ENCODE results near the gene CD300LG.

The CD300LG gene

DNA sequence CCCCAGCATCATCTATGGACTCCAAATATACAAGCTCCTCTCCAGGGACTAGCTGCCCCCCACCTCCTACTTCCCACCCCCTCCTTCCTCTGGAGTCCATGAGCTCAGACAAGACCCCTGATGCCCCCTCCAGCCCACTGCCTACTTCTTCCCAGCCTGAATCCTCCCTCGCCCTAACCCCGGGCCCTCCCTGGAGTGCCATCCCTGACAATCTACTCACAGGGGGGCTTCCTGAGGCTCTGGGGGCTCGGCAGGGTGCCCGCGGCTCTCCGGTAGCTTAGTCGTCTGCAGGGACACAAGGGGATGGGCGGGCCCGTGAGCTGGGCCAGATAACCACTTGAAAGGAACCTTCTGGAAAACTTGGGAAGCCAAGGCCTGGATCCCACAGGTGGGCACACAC lies 29.1 kb upstream of the CD300LG start:
- 93% methylated on average over 9 of the region's 9 CpGs for WGBS
- Histone ChIP-seq H2BK12ac (ENCODE audit: low read length in 2 of 2) (no peak overlapping the region), H3K4me3 (ENCODE audit: insufficient read depth in 1 of 2, low read depth in 1 of 2, low read length in 2 of 2) (no peak overlapping the region), H2BK15ac (ENCODE audit: low read depth, poor library complexity, severe bottlenecking) (no peak overlapping the region), H3K14ac (ENCODE audit: low read length in 2 of 2) (no peak overlapping the region), H2AFZ (ENCODE audit: low read depth, low read length) (no peak overlapping the region), H3K9ac (ENCODE audit: low read length) (no peak overlapping the region), H3K18ac (ENCODE audit: low read depth in 1 of 2, low read length in 2 of 2) (no peak overlapping the region), H2BK120ac (ENCODE audit: low read depth, low read length) (no peak overlapping the region), H4K91ac (ENCODE audit: low read length) (no peak overlapping the region), H3K27ac (ENCODE audit: low read length, poor library complexity, severe bottlenecking) (no peak overlapping the region), H3K4me2 (ENCODE audit: low read length, poor library complexity, severe bottlenecking) (no peak overlapping the region), H3K79me1 (replicated peaks; ENCODE audit: low read length, poor library complexity, severe bottlenecking) (peaks cover 3% of the 10 kb centered on the region), H3K9me3 (ENCODE audit: control insufficient read depth, low read length) (no peaks in the 10 kb centered on the region), H2BK5ac (ENCODE audit: low read depth, low read length, poor library complexity, severe bottlenecking) (no peak overlapping the region), H2AK5ac (ENCODE audit: low read length, severe bottlenecking) (no peak overlapping the region), H3K4me1 (ENCODE audit: control insufficient read depth, insufficient read depth, low read depth, low read length) (peaks cover 14% of the 10 kb centered on the region), H3K27me3 (ENCODE audit: control insufficient read depth in 1 of 2, insufficient read depth in 1 of 2, low read length in 2 of 2) (no peaks in the 10 kb centered on the region), H3K23ac (ENCODE audit: low read length in 2 of 2) (no peak overlapping the region), H4K8ac (ENCODE audit: low read length) (no peak overlapping the region), H3K4ac (ENCODE audit: low read depth in 1 of 2, low read length in 2 of 2) (no peak overlapping the region), H3K36me3 (ENCODE audit: control insufficient read depth in 1 of 2, insufficient read depth in 2 of 2, low read depth in 1 of 2, low read length in 2 of 2) (peaks cover 44 to 83% of the 10 kb centered on the region in 2 experiments)
- no peak for DNase-seq

DNA sequence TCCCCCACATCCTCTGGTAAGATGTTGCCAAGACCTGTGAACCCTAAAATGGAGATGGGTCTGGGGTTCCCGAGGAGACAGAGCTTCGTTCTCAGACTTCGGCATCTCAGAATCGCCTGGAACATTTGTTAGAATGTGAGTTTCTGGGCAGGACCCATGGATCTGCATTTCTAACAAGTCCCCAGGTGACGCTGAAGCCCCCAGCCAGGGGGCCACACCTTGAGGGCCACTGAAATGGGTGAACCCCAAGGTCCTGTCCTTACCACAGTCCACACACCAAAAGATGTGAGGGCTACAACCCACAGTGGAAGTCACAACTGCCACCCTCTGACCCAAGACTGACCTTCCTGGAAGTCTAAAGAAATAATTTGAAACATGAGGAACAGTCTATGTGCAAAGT lies 28.0 kb upstream of the CD300LG start:
- H3K4ac ChIP-seq (ENCODE audit: low read depth in 1 of 2, low read length in 2 of 2): no peak overlapping the region
- H2BK120ac ChIP-seq (ENCODE audit: low read depth, low read length): no peak overlapping the region
- no peak overlapping the region for H2BK5ac ChIP-seq (ENCODE audit: low read depth, low read length, poor library complexity, severe bottlenecking)
- no peak overlapping the region for H4K91ac ChIP-seq (ENCODE audit: low read length)
- H4K8ac ChIP-seq (ENCODE audit: low read length): no peak overlapping the region
- H3K14ac ChIP-seq (ENCODE audit: low read length in 2 of 2): no peak overlapping the region
- no peaks in the 10 kb centered on the region for H3K27me3 ChIP-seq (ENCODE audit: control insufficient read depth in 1 of 2, insufficient read depth in 1 of 2, low read length in 2 of 2)
- peaks cover 43 to 83% of the 10 kb centered on the region in 2 experiments for H3K36me3 ChIP-seq (ENCODE audit: control insufficient read depth in 1 of 2, insufficient read depth in 2 of 2, low read depth in 1 of 2, low read length in 2 of 2)
- WGBS: 100% methylated on average over 5 of the region's 5 CpGs
- H2AK5ac ChIP-seq (ENCODE audit: low read length, severe bottlenecking): no peak overlapping the region
- DNase-seq: no peak
- H3K18ac ChIP-seq (ENCODE audit: low read depth in 1 of 2, low read length in 2 of 2): no peak overlapping the region
- H3K9ac ChIP-seq (ENCODE audit: low read length): no peak overlapping the region
- peaks cover 5% of the 10 kb centered on the region for H3K79me1 ChIP-seq (replicated peaks; ENCODE audit: low read length, poor library complexity, severe bottlenecking)
- no peaks in the 10 kb centered on the region for H3K9me3 ChIP-seq (ENCODE audit: control insufficient read depth, low read length)
- H3K23ac ChIP-seq (ENCODE audit: low read length in 2 of 2): no peak overlapping the region
- no peak overlapping the region for H2BK15ac ChIP-seq (ENCODE audit: low read depth, poor library complexity, severe bottlenecking)
- H3K4me3 ChIP-seq (ENCODE audit: insufficient read depth in 1 of 2, low read depth in 1 of 2, low read length in 2 of 2): no peak overlapping the region
- H2BK12ac ChIP-seq (ENCODE audit: low read length in 2 of 2): no peak overlapping the region
- no peak overlapping the region for H2AFZ ChIP-seq (ENCODE audit: low read depth, low read length)
- no peak overlapping the region for H3K4me2 ChIP-seq (ENCODE audit: low read length, poor library complexity, severe bottlenecking)
- no peak overlapping the region for H3K27ac ChIP-seq (ENCODE audit: low read length, poor library complexity, severe bottlenecking)
- peaks cover 6% of the 10 kb centered on the region for H3K4me1 ChIP-seq (ENCODE audit: control insufficient read depth, insufficient read depth, low read depth, low read length)

DNA sequence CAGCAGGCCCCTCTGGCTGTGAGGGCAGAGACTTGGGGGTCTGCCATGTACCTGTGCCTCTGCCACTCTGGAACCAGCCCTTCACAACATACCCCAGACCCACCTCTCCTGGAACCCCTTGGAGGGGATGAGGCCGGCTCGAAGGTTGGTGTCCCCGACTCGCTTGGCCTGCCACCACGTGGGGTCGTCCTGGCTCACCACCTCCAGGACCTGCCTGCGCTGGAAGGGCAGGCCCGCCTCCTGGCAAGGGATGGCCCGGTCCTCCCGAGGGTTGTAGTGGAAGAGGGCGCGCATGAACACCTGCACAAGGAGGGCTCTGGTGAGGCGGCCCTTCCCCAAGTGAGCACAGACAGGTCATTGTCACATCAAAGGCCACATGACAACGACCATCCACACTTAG lies 26.2 kb upstream of the CD300LG start:
- Histone ChIP-seq H3K79me1 (replicated peaks; ENCODE audit: low read length, poor library complexity, severe bottlenecking) (peaks cover 7% of the 10 kb centered on the region), H3K27me3 (ENCODE audit: control insufficient read depth in 1 of 2, insufficient read depth in 1 of 2, low read length in 2 of 2) (no peaks in the 10 kb centered on the region), H3K4me3 (ENCODE audit: insufficient read depth in 1 of 2, low read depth in 1 of 2, low read length in 2 of 2) (no peak overlapping the region), H3K4ac (ENCODE audit: low read depth in 1 of 2, low read length in 2 of 2) (no peak overlapping the region), H4K91ac (ENCODE audit: low read length) (no peak overlapping the region), H3K4me2 (ENCODE audit: low read length, poor library complexity, severe bottlenecking) (no peak overlapping the region), H2AFZ (ENCODE audit: low read depth, low read length) (no peak overlapping the region), H3K18ac (ENCODE audit: low read depth in 1 of 2, low read length in 2 of 2) (no peak overlapping the region), H3K4me1 (ENCODE audit: control insufficient read depth, insufficient read depth, low read depth, low read length) (no peaks in the 10 kb centered on the region), H3K36me3 (ENCODE audit: control insufficient read depth in 1 of 2, insufficient read depth in 2 of 2, low read depth in 1 of 2, low read length in 2 of 2) (peaks cover 47 to 83% of the 10 kb centered on the region in 2 experiments), H3K9ac (ENCODE audit: low read length) (no peak overlapping the region), H2BK15ac (ENCODE audit: low read depth, poor library complexity, severe bottlenecking) (no peak overlapping the region), H3K9me3 (ENCODE audit: control insufficient read depth, low read length) (no peaks in the 10 kb centered on the region), H3K27ac (ENCODE audit: low read length, poor library complexity, severe bottlenecking) (no peak overlapping the region), H2BK12ac (ENCODE audit: low read length in 2 of 2) (no peak overlapping the region), H2AK5ac (ENCODE audit: low read length, severe bottlenecking) (no peak overlapping the region), H3K14ac (ENCODE audit: low read length in 2 of 2) (no peak overlapping the region), H3K23ac (ENCODE audit: low read length in 2 of 2) (no peak overlapping the region), H2BK120ac (ENCODE audit: low read depth, low read length) (no peak overlapping the region), H4K8ac (ENCODE audit: low read length) (no peak overlapping the region), H2BK5ac (ENCODE audit: low read depth, low read length, poor library complexity, severe bottlenecking) (no peak overlapping the region)
- DNase-seq: no peak
- 93% methylated on average over 14 of the region's 14 CpGs for WGBS

DNA sequence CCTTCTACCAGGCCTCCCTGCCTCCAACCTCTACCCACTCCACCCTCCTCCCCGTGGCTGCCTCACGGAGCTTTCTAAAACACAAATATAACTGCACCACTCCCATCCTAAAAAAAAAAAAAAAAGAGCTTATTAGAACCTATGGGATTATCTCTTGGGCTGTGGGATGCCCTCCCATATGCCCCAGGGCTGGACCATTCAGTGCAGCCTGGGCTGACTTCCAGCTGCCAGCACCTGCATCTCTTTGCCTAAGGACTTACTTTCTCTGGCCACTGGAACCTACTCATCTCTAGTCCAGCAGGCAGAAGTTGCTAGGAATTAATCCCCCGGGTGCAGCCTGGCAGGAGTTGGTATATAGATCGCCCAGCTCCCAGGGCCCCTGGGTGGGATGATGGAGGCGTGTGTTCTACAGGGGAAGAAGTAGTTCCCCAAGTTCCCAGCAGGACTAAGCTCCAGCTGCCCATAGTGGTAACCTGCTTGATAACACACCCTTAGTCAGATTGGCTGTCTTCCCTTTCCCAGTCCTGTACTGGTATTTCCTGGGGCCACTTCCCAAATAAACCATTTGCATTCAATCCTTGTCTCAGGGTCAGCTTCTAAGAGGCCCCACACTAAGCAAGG lies 24.3 kb upstream of the CD300LG start:
- no peaks in the 10 kb centered on the region for H3K9me3 ChIP-seq (ENCODE audit: control insufficient read depth, low read length)
- 90% methylated on average over 3 of the region's 5 CpGs for WGBS
- no peak overlapping the region for H2AK5ac ChIP-seq (ENCODE audit: low read length, severe bottlenecking)
- H4K91ac ChIP-seq (ENCODE audit: low read length): no peak overlapping the region
- no peak overlapping the region for H3K4ac ChIP-seq (ENCODE audit: low read depth in 1 of 2, low read length in 2 of 2)
- no peak overlapping the region for H3K18ac ChIP-seq (ENCODE audit: low read depth in 1 of 2, low read length in 2 of 2)
- H3K4me2 ChIP-seq (ENCODE audit: low read length, poor library complexity, severe bottlenecking): no peak overlapping the region
- no peak overlapping the region for H3K4me3 ChIP-seq (ENCODE audit: insufficient read depth in 1 of 2, low read depth in 1 of 2, low read length in 2 of 2)
- no peaks in the 10 kb centered on the region for H3K27me3 ChIP-seq (ENCODE audit: control insufficient read depth in 1 of 2, insufficient read depth in 1 of 2, low read length in 2 of 2)
- no peak overlapping the region for H2BK120ac ChIP-seq (ENCODE audit: low read depth, low read length)
- no peak overlapping the region for H2BK5ac ChIP-seq (ENCODE audit: low read depth, low read length, poor library complexity, severe bottlenecking)
- no peak overlapping the region for H3K9ac ChIP-seq (ENCODE audit: low read length)
- peaks cover 42 to 78% of the 10 kb centered on the region in 2 experiments for H3K36me3 ChIP-seq (ENCODE audit: control insufficient read depth in 1 of 2, insufficient read depth in 2 of 2, low read depth in 1 of 2, low read length in 2 of 2)
- H3K27ac ChIP-seq (ENCODE audit: low read length, poor library complexity, severe bottlenecking): no peak overlapping the region
- H4K8ac ChIP-seq (ENCODE audit: low read length): no peak overlapping the region
- H2BK15ac ChIP-seq (ENCODE audit: low read depth, poor library complexity, severe bottlenecking): no peak overlapping the region
- peaks cover 7% of the 10 kb centered on the region for H3K79me1 ChIP-seq (replicated peaks; ENCODE audit: low read length, poor library complexity, severe bottlenecking)
- H2AFZ ChIP-seq (ENCODE audit: low read depth, low read length): no peak overlapping the region
- H3K23ac ChIP-seq (ENCODE audit: low read length in 2 of 2): no peak overlapping the region
- no peak for DNase-seq
- no peak overlapping the region for H3K14ac ChIP-seq (ENCODE audit: low read length in 2 of 2)
- H2BK12ac ChIP-seq (ENCODE audit: low read length in 2 of 2): no peak overlapping the region
- H3K4me1 ChIP-seq (ENCODE audit: control insufficient read depth, insufficient read depth, low read depth, low read length): no peaks in the 10 kb centered on the region

All from mesenchymal stem cell (in vitro differentiated cells and primary cell).